ENCODE measurements around the gene RPN2.

- TF ChIP-seq CTCF (IDR thresholded peaks at IDR 0.05; ENCODE audit: low read depth, low read length, missing input control), result no peak
- TF ChIP-seq YY1 (IDR thresholded peaks at IDR 0.05), result no peak
- TF ChIP-seq GABPA (IDR thresholded peaks at IDR 0.05 in 1 of 2, conservative IDR thresholded peaks at IDR 0.05 in 1 of 2), result no peak
- no peak for TF ChIP-seq HNF4A (conservative IDR thresholded peaks at IDR 0.05)
- TF ChIP-seq, protein P1, sequence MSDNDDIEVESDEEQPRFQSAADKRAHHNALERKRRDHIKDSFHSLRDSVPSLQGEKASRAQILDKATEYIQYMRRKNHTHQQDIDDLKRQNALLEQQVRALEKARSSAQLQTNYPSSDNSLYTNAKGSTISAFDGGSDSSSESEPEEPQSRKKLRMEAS (IDR thresholded peaks at IDR 0.05), result no peak
- TF ChIP-seq, protein P2, sequence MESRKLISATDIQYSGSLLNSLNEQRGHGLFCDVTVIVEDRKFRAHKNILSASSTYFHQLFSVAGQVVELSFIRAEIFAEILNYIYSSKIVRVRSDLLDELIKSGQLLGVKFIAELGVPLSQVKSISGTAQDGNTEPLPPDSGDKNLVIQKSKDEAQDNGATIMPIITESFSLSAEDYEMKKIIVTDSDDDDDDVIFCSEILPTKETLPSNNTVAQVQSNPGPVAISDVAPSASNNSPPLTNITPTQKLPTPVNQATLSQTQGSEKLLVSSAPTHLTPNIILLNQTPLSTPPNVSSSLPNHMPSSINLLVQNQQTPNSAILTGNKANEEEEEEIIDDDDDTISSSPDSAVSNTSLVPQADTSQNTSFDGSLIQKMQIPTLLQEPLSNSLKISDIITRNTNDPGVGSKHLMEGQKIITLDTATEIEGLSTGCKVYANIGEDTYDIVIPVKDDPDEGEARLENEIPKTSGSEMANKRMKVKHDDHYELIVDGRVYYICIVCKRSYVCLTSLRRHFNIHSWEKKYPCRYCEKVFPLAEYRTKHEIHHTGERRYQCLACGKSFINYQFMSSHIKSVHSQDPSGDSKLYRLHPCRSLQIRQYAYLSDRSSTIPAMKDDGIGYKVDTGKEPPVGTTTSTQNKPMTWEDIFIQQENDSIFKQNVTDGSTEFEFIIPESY (IDR thresholded peaks at IDR 0.05), result no peak
- TF ChIP-seq RAD21 (IDR thresholded peaks at IDR 0.05), result no peak
- TF ChIP-seq HNF4G (IDR thresholded peaks at IDR 0.05), result no peak
- no peak for TF ChIP-seq REST (IDR thresholded peaks at IDR 0.05)
- TF ChIP-seq SP1 (IDR thresholded peaks at IDR 0.05), result no peak
Measured at GRCh38 chr20:37185686-37186085, 6.6 kb downstream of the RPN2 start.

Data from liver (tissue), 3 donors.